Lung (tissue), 12 donors: ENCODE data around the gene RNPEPL1. TPM values are rescaled to one million over a fixed set of nuclear protein-coding genes. Genes with fewer than 3 reads are reported as not detected.

Experiments
- ATAC-seq: fragments of 200-7000 bp; cut with Tn5 transposase; one replicate; pipeline ENCODE4 v1.9.1; 2020; ENCODE audit warnings: moderate number of reproducible peaks; ENCODE audit not compliant: insufficient read depth, low FRiP score
- DNase-seq, 3 donors: peaks; one replicate each; pipeline ENCODE4 v3.0.0-alpha.2; 2013 to 2017
- H3K27ac ChIP-seq, 2 donors: one replicate each; pipeline ENCODE4 v1.5.1; 2013; ENCODE audit warnings: mild to moderate bottlenecking in 2 of 2, moderate library complexity in 2 of 2, control low read depth in 1 of 2, inconsistent platforms in 1 of 2, low read depth in 1 of 2, low read length in 1 of 2
- H3K27me3 ChIP-seq, 3 donors: one replicate each; pipeline ENCODE4 v1.5.1; 2013; ENCODE audit warnings: low read length in 2 of 3; ENCODE audit not compliant: control insufficient read depth in 3 of 3, insufficient read depth in 3 of 3
- H3K36me3 ChIP-seq, 4 donors: one replicate each; pipeline ENCODE4 v1.5.1; 2013; ENCODE audit warnings: low read length in 4 of 4, mild to moderate bottlenecking in 1 of 4, moderate library complexity in 1 of 4; ENCODE audit not compliant: control insufficient read depth in 4 of 4, insufficient read depth in 4 of 4
- H3K4me1 ChIP-seq, 5 donors: one replicate each; pipeline ENCODE4 v1.5.1; 2013; ENCODE audit warnings: low read length in 5 of 5, mild to moderate bottlenecking in 2 of 5, moderate library complexity in 1 of 5; ENCODE audit not compliant: control insufficient read depth in 5 of 5, insufficient read depth in 5 of 5
- H3K4me3 ChIP-seq: one replicate; pipeline ENCODE4 v1.5.1; 2013; ENCODE audit warnings: mild to moderate bottlenecking, control low read depth, moderate library complexity
- H3K9ac ChIP-seq, 2 donors: one replicate each; pipeline ENCODE4 v1.5.1; 2013; ENCODE audit warnings: low read length in 2 of 2, control low read depth in 1 of 2; ENCODE audit not compliant: insufficient read depth in 1 of 2
- H3K9me3 ChIP-seq, 4 donors: one replicate each; pipeline ENCODE4 v1.5.1; 2013; ENCODE audit warnings: low read length in 3 of 4, mild to moderate bottlenecking in 1 of 4, moderate library complexity in 1 of 4; ENCODE audit not compliant: control insufficient read depth in 4 of 4, insufficient read depth in 3 of 4
- WGBS, 2 donors: extraction: QIAGEN DNeasy Blood & Tissue Kit; methylation state at CpG; one replicate each; pipeline ENCODE4 v1.1.7; 2013; 5-methylcytosine and 5-hydroxymethylcytosine counted together
- polyA plus RNA-seq, 2 donors: library from polyadenylated mRNA; stranded (reverse); fragments of 200-250 nt; gene quantifications; one replicate each; pipeline ENCODE4 v1.2.1, GENCODE V29; 2013
- total RNA-seq, 2 donors: library from RNA; depleted of rRNA in 1 of 2; stranded (reverse); fragments of >200 nt in 1 of 2; gene quantifications; one replicate each; pipeline ENCODE4 v1.2.1, GENCODE V29; 2014 to 2021
- TF ChIP-seq, protein P1 (sequence below): IDR thresholded peaks from 2 replicates; pipeline ENCODE4 v1.5.1; 2012; ENCODE audit warnings: mild to moderate bottlenecking; ENCODE audit errors: control extremely low read depth, extremely low read depth
- donor health status: control.
- donor health status: control.
- donor health status: Bipolar disorder and iron deficiency.
- donor health status: healthy.
- donor health status: DM: yes; HTN: yes; CAD: no.

RNPEPL1 gene
- total and polyA plus RNA-seq, 4 donors, result 24.5 to 235 (median 88.2) TPM

DNA sequence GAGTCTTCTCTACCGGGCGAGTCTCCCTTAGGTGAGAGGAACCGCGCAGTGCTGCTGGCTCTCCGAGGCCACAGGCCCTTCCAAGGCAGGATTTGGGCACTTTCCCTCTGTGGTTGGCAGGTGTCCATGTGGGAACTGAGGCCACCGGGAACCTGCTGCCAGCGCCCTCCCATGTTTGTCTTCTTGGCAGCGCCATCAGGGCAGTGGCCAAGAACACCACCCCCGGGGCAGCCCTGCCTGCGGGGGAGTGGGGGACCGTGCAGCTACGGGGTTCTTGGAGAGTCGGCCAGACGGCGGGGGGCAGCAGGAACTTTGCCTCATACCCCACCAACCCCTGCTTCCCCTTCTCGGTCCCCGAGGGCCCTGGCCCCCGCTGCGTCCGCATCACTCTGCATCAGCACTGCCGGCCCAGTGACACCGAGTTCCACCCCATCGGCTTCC is 28.2 kb downstream of the RNPEPL1 start:
- TF ChIP-seq, protein P1, sequence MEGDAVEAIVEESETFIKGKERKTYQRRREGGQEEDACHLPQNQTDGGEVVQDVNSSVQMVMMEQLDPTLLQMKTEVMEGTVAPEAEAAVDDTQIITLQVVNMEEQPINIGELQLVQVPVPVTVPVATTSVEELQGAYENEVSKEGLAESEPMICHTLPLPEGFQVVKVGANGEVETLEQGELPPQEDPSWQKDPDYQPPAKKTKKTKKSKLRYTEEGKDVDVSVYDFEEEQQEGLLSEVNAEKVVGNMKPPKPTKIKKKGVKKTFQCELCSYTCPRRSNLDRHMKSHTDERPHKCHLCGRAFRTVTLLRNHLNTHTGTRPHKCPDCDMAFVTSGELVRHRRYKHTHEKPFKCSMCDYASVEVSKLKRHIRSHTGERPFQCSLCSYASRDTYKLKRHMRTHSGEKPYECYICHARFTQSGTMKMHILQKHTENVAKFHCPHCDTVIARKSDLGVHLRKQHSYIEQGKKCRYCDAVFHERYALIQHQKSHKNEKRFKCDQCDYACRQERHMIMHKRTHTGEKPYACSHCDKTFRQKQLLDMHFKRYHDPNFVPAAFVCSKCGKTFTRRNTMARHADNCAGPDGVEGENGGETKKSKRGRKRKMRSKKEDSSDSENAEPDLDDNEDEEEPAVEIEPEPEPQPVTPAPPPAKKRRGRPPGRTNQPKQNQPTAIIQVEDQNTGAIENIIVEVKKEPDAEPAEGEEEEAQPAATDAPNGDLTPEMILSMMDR, result no peak
- Histone ChIP-seq H3K36me3 (peaks cover 0 to 63% (median 1%) of the 10 kb centered on the region in 4 donors), H3K4me1 (peaks cover 0 to 16% (median 0%) of the 10 kb centered on the region in 5 donors), H3K27me3 (no peaks in the 10 kb centered on the region), H3K9ac (no peak overlapping the region), H3K9me3 (no peaks in the 10 kb centered on the region), H3K4me3 (no peak overlapping the region), H3K27ac (no peak overlapping the region)
- ATAC-seq (no peak), DNase-seq (no peak)
- WGBS, 2 donors, result 87 to 89% methylated on average over 23 of the region's 23 CpGs

DNA sequence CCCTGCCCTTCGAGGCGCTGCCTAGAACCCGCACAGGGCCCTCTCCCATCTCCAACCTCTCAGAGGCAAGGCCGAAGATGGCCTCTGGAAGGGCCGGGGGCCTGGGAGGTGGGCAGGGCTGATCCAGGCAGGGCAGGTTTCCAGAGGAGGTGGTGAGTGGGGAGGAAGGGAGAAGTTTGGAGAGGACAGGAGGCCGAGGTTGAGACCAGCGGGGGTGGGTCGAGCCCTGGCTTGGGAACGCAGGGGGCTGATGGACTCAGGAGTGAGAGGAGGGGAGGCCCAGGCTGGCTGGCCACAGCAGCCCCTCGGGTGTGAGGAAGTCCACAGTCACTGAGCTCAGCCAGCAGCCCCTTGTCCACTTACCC is 28.8 kb downstream of the RNPEPL1 start:
- Histone ChIP-seq H3K27me3 (no peaks in the 10 kb centered on the region), H3K4me1 (peaks cover 0 to 16% (median 0%) of the 10 kb centered on the region in 5 donors), H3K36me3 (peaks cover 0 to 60% (median 1%) of the 10 kb centered on the region in 4 donors), H3K4me3 (no peak overlapping the region), H3K9me3 (no peaks in the 10 kb centered on the region), H3K27ac (no peak overlapping the region), H3K9ac (no peak overlapping the region)
- DNase-seq, result no peak
- 94 to 97% methylated on average over 10 of the region's 10 CpGs for WGBS, 2 donors
- TF ChIP-seq, protein P1, result no peak
- no peak for ATAC-seq

DNA sequence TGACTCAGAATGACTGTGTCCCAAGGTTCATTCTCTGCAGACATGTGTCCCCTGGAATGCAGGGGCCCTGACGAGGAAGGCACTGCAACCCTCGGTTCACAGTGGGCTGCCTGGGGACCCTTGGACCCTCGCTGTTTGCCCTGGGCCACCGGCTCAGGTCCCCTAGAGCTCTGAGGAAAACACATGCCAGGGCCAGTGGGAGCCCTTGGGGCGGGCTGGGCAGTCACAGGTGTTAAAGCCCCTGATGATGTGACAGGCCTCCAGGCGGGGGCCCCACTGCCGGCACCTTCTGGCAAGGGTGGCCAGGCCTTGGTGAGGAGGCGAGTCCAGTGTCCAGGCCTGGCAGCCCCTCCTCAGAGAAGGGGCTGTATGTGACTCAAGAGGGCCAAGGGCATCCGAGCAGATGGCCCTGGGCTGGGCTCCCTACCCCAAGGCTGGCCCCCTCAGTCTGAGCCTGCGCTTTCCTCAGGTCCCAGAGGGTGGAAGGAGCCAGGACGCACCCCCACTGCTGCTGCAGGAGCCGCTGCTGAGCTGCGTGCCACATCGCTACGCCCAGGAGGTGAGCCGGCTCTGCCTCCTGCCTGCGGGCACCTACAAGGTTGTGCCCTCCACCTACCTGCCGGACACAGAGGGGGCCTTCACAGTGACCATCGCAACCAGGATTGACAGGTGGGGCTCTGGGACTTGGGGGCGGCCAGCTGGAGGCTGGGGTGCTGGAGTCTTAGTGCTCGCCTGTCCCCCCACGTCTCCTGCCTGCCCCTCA is 29.3 kb downstream of the RNPEPL1 start:
- ATAC-seq (no peak), DNase-seq (no peak)
- Histone ChIP-seq H3K9me3 (no peaks in the 10 kb centered on the region), H3K4me1 (peaks cover 0 to 16% (median 0%) of the 10 kb centered on the region in 5 donors), H3K27me3 (no peaks in the 10 kb centered on the region), H3K4me3 (no peak overlapping the region), H3K27ac (no peak overlapping the region), H3K36me3 (peaks cover 0 to 54% (median 0%) of the 10 kb centered on the region in 4 donors), H3K9ac (no peak overlapping the region)
- TF ChIP-seq, protein P1, result no peak
- 93 to 97% methylated on average over 21 to 22 of the region's 22 CpGs for WGBS, 2 donors
